RPMI8226 (cell line): ENCODE results near the gene GABRB1.
"Not testable (repeated sequence)": the region's sequence is repeated elsewhere in the genome, so short reads cannot be mapped to it uniquely, and the experiment has no call there.

Experiments
- DNase-seq: peaks from one replicate; pipeline ENCODE4 v3.0.0-alpha.2; 2015

GABRB1 gene

GRCh38 chr4:47326025-47326424 is 294.7 kb downstream of the GABRB1 start:
- no peak for DNase-seq

- no peak for DNase-seq
These were observed 299.5 kb downstream of the GABRB1 start for GRCh38 chr4:47330866-47331265.

DNA sequence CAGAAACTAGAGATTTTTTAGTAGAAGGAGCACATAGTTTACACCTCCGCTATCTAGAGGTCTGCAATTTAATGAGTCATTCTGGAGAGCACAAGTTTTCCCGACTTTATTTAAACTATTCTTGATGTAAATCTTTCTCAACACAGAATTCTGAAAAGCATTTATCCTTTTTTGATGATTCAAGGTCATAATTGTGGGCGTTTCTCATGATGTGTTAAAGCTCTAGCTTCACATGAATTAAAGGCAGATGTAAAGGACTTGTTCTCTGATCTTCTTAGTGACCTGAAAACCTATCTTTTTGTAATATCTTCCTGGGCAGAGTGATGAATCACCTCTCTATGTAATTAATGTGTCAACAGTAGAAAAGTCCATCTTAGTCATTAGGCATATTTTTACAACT is 303.3 kb downstream of the GABRB1 start:
- no peak for DNase-seq

- DNase-seq = no peak
These were observed 306.5 kb downstream of the GABRB1 start for GRCh38 chr4:47337893-47338292.

DNA sequence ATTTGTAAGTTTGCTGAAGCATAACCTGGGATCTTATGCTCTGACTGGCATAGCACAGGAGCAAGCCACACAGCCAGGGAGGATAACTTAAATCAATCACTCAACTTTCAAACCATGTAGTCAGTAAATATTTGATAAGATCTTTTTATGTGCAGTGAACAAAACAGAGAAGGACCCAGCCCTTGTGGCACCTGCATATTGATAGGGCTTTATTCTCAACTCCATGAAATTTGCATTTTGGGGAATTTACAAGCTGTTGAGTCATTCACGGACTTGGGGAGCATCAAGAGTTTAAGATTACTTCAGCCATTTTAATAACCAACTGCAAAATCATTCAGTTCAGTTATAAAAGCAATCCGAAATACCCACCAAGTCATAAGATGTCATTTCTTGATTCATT is 309.5 kb downstream of the GABRB1 start:
- DNase-seq = no peak

GRCh38 chr4:47342796-47343195 is 311.4 kb downstream of the GABRB1 start:
- DNase-seq = no peak

DNA sequence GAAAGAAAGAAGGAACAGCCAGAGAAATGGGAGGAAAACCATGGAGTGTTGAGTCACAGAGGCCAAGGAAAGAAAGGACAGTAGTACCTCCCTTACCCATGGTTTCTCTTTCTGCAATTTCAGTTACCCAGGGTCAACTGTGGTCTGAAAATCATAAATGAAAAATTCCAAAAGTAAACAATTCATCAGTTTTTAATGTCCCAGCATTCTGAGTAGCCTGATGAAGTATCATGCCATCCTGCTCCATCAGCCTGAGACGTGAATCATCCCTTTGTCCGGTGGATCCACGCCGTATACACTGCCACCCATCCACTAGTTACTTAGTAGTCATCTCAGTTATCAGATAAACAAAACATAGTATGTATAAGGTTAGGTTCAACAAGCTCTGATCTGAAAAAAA is 318.0 kb downstream of the GABRB1 start:
- DNase-seq = no peak

GRCh38 chr4:47355568-47355967 is 324.2 kb downstream of the GABRB1 start:
- DNase-seq = no peak

DNA sequence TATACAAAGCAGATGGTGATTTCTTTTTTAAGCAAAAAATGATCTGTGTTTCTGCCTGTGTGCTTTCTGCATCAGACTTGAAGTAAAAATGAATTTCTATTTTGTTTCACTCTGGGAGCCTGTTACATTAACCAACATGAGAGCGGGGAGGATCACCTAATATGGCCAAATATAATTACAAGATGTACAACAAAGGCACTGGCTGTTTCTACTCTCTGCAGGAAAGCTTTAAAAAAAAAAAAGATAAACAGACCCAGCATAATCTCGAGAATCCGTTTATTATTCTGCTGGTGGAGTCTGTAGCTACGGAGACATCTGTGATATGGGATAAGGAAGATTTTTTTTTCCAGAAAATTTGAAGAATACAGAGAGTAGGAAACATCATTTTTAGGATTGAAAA is 328.5 kb downstream of the GABRB1 start:
- no peak for DNase-seq

DNA sequence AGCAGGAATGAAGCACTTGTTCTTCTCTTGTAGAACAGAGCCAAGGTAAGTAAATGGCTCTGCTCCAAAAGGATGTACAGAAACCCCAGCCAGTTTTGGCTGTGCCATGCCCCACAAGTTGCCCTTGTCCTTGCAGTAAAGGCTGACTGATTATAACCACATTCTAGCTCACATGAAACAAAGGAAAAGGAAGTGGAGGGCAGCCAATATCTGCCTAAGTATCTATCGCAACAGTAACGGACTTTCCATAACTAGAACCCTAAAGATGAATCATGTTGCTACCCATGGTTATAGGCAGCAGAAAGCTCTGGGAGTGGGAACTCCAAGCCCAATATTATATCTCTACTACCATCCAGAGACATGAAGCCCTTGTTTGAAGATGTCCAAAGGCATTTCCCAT is 336.4 kb downstream of the GABRB1 start:
- DNase-seq = no peak

DNA sequence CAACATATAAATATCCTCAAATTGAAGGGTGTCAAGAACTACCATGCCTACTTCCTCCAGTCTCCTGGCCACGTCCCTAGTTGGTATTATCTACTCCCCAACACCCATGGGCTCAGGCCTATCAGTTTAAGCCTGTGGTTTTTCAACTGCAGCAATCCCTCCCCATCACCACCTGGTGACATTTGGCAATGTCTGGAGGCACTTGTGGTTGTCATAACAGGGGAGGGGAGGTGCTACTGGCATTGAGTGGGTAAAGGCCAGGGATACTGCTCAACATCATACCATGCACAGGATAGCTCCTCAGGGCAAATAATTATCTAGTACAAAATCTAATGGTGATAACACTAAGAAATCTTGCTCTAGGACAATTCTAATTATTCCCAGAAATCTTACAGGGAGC is 336.8 kb downstream of the GABRB1 start:
- no peak for DNase-seq

- DNase-seq = no peak
These were observed 341.2 kb downstream of the GABRB1 start for GRCh38 chr4:47372561-47372960.

- no peak for DNase-seq
These were observed 341.8 kb downstream of the GABRB1 start for GRCh38 chr4:47373174-47373573.

DNA sequence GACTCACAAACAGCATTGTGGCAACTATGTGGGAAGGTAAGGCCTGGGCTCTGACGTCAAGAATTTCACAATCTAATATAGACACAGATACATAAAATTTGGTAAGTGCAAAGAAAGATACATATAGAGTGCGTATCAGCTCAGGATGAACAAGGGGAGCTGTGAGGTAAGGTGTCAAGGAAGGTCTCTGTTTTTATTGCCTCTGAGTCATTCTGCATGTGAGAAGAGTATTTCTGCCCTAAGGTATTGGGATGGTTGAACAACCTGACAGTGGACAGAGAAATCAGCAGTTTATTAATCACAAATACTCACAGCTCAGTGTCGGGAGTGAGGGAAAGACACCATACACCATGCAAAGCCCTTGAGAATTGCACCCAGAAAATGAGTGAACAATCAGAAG is 342.3 kb downstream of the GABRB1 start:
- no peak for DNase-seq

DNA sequence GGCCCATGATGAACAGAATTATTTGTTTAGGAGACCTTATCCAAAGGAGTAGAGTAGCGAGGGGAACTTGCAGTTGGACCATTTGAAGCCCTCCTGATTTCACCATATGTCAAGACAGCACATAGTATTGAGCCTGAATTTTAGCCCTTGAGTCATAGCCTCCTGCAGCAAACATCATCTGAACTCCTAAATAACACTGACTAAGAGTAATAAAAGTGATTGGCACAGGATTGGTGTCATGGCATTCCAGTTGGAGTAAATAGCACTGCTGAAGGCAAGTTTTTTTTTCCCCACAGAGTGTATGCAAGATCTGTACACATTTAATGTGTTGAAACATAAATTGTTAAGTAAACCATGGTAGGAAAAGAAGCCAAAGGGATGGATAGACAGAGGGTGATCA is 343.1 kb downstream of the GABRB1 start:
- no peak for DNase-seq

- DNase-seq = not testable (repeated sequence)
These were observed 346.7 kb downstream of the GABRB1 start for GRCh38 chr4:47378021-47378530.

DNA sequence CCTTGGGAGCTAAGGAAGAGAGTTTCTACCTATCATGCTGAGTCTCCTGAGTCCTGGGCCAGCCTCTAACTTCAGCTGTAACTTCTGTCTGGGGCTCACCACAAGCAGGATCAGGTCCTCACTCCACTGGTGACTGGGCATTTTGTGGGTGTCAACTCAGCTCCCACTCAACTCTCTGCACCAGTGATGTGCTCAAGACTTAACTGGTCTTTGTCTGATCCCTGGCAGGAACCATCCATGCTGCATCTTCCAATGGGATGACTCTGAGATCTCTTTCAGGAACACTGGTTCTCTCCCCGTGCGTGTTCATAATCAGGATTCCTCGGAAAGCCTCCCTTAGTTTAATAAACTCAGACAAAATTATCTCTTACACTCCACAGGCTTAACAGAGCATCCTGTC is 349.8 kb downstream of the GABRB1 start:
- DNase-seq = no peak

GRCh38 chr4:47382846-47383360 is 351.5 kb downstream of the GABRB1 start:
- no peak for DNase-seq

- DNase-seq = peak; percentile 12
These were observed 352.6 kb downstream of the GABRB1 start for GRCh38 chr4:47383829-47384427.

DNA sequence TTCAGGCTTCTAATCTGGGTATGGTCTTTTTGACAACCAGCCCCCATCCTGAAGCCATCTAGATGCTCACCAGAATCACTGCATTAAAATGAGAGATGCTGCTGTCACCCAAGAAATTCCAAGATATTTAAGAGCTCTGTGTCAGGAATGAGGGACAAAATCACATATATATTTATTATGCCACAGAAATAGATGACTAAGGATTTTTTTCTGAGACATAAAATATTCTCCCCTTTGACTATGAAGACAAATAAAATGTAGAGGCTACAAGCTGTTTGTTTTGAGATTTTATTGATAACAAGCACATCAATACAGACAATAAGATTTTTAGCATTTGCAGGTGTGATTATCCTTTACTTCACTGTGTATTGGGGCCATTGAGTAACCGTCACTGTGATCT is 354.8 kb downstream of the GABRB1 start:
- no peak for DNase-seq

GRCh38 chr4:47386561-47387235 is 355.3 kb downstream of the GABRB1 start:
- DNase-seq = no peak

- DNase-seq = no peak
These were observed 359.2 kb downstream of the GABRB1 start for GRCh38 chr4:47390428-47391125.

- DNase-seq = no peak
These were observed 359.9 kb downstream of the GABRB1 start for GRCh38 chr4:47391256-47391655.

DNA sequence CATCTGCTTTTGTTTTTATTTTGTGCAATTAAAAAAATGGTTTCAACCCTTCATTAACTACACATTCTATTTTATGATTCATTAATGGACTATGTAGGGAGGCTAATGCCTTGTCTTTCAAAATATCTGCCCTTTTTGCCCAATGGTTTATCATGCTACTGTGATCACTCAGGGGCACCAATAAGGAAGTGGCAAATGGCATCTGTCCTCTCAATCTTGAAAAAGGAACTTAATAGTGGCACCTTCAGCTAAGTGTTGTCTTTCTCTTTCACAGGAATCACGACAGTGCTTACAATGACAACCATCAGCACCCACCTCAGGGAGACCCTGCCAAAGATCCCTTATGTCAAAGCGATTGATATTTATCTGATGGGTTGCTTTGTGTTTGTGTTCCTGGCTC is 375.0 kb downstream of the GABRB1 start:
- no peak for DNase-seq
